ENCODE measurements around the gene RAB38. TPM values are rescaled to one million over a fixed set of nuclear protein-coding genes. Genes with fewer than 3 reads are reported as not detected.
A peak's percentile ranks its signal among the peaks of the same experiment; 100 is the strongest.

Gene RAB38
- total and polyA plus RNA-seq, 4 donors, result 2.3 to 21.7 (median 4.2) TPM

GRCh38 chr11:88089134-88089533 is 86.1 kb downstream of the RAB38 start:
- H3K4me3 ChIP-seq (ENCODE audit: low read depth, low read length), result no peak overlapping the region
- no peaks in the 10 kb centered on the region for H3K4me1 ChIP-seq (ENCODE audit: control insufficient read depth, insufficient read depth, low read length)
- no peak for DNase-seq (ENCODE audit: low read depth in 4 of 6, low spot score in 6 of 6)
- no peak overlapping the region for H3K27ac ChIP-seq (ENCODE audit: low read depth, low read length)
- WGBS (ENCODE audit: insufficient coverage), result 50% methylated on average over 1 of the region's 1 CpG
- H3K9me3 ChIP-seq (ENCODE audit: control insufficient read depth, insufficient read depth, low read length), result no peaks in the 10 kb centered on the region
- H3K27me3 ChIP-seq (ENCODE audit: control insufficient read depth, insufficient read depth, low read length), result no peaks in the 10 kb centered on the region
- H3K36me3 ChIP-seq (ENCODE audit: control insufficient read depth, insufficient read depth, low read length), result no peaks in the 10 kb centered on the region

GRCh38 chr11:88087337-88087736 is 87.9 kb downstream of the RAB38 start:
- Histone ChIP-seq H3K36me3 (ENCODE audit: control insufficient read depth, insufficient read depth, low read length) (no peaks in the 10 kb centered on the region), H3K4me3 (ENCODE audit: low read depth, low read length) (no peak overlapping the region), H3K4me1 (ENCODE audit: control insufficient read depth, insufficient read depth, low read length) (no peaks in the 10 kb centered on the region), H3K27me3 (ENCODE audit: control insufficient read depth, insufficient read depth, low read length) (no peaks in the 10 kb centered on the region), H3K27ac (ENCODE audit: low read depth, low read length) (no peak overlapping the region), H3K9me3 (ENCODE audit: control insufficient read depth, insufficient read depth, low read length) (no peaks in the 10 kb centered on the region)
- DNase-seq (ENCODE audit: low read depth in 4 of 6, low spot score in 6 of 6), result peak in 1 of 6 donors; percentile 62
- 66% methylated on average over 3 of the region's 3 CpGs for WGBS (ENCODE audit: insufficient coverage)

- no peaks in the 10 kb centered on the region for H3K36me3 ChIP-seq (ENCODE audit: control insufficient read depth, insufficient read depth, low read length)
- H3K27me3 ChIP-seq (ENCODE audit: control insufficient read depth, insufficient read depth, low read length), result no peaks in the 10 kb centered on the region
- H3K27ac ChIP-seq (ENCODE audit: low read depth, low read length), result no peak overlapping the region
- no peak overlapping the region for H3K4me3 ChIP-seq (ENCODE audit: low read depth, low read length)
- H3K9me3 ChIP-seq (ENCODE audit: control insufficient read depth, insufficient read depth, low read length), result no peaks in the 10 kb centered on the region
- WGBS (ENCODE audit: insufficient coverage), result 100% methylated on average over 1 of the region's 2 CpGs
- DNase-seq (ENCODE audit: low read depth in 4 of 6, low spot score in 6 of 6), result no peak
- no peaks in the 10 kb centered on the region for H3K4me1 ChIP-seq (ENCODE audit: control insufficient read depth, insufficient read depth, low read length)
Measured at GRCh38 chr11:88086297-88086696, 88.9 kb downstream of the RAB38 start.

GRCh38 chr11:88070437-88070836 is 104.8 kb downstream of the RAB38 start:
- no CpG with 5 or more reads among the region's 1 CpG for WGBS (ENCODE audit: insufficient coverage)
- Histone ChIP-seq H3K27ac (ENCODE audit: low read depth, low read length) (no peak overlapping the region), H3K36me3 (ENCODE audit: control insufficient read depth, insufficient read depth, low read length) (no peaks in the 10 kb centered on the region), H3K4me3 (ENCODE audit: low read depth, low read length) (no peak overlapping the region), H3K27me3 (ENCODE audit: control insufficient read depth, insufficient read depth, low read length) (no peaks in the 10 kb centered on the region), H3K4me1 (ENCODE audit: control insufficient read depth, insufficient read depth, low read length) (no peaks in the 10 kb centered on the region), H3K9me3 (ENCODE audit: control insufficient read depth, insufficient read depth, low read length) (no peaks in the 10 kb centered on the region)
- DNase-seq (ENCODE audit: low read depth in 4 of 6, low spot score in 6 of 6), result no peak

GRCh38 chr11:88068848-88069554 is 106.2 kb downstream of the RAB38 start:
- H3K36me3 ChIP-seq (ENCODE audit: control insufficient read depth, insufficient read depth, low read length), result no peaks in the 10 kb centered on the region
- no peaks in the 10 kb centered on the region for H3K27me3 ChIP-seq (ENCODE audit: control insufficient read depth, insufficient read depth, low read length)
- no peak for DNase-seq (ENCODE audit: low read depth in 4 of 6, low spot score in 6 of 6)
- WGBS (ENCODE audit: insufficient coverage), result 95% methylated on average over 23 of the region's 27 CpGs
- H3K27ac ChIP-seq (ENCODE audit: low read depth, low read length), result no peak overlapping the region
- no peak overlapping the region for H3K4me3 ChIP-seq (ENCODE audit: low read depth, low read length)
- no peaks in the 10 kb centered on the region for H3K9me3 ChIP-seq (ENCODE audit: control insufficient read depth, insufficient read depth, low read length)
- H3K4me1 ChIP-seq (ENCODE audit: control insufficient read depth, insufficient read depth, low read length), result no peaks in the 10 kb centered on the region

- no CpG with 5 or more reads among the region's 2 CpGs for WGBS (ENCODE audit: insufficient coverage)
- DNase-seq (ENCODE audit: low read depth in 4 of 6, low spot score in 6 of 6), result no peak
- no peak overlapping the region for H3K27ac ChIP-seq (ENCODE audit: low read depth, low read length)
Measured at GRCh38 chr11:88066090-88066489, 109.2 kb downstream of the RAB38 start.

GRCh38 chr11:88064097-88064705 is 111.0 kb downstream of the RAB38 start:
- Histone ChIP-seq H3K27me3 (ENCODE audit: control insufficient read depth, insufficient read depth, low read length) (no peaks in the 10 kb centered on the region), H3K4me1 (ENCODE audit: control insufficient read depth, insufficient read depth, low read length) (no peaks in the 10 kb centered on the region), H3K4me3 (ENCODE audit: low read depth, low read length) (no peak overlapping the region), H3K27ac (ENCODE audit: low read depth, low read length) (no peak overlapping the region), H3K9me3 (ENCODE audit: control insufficient read depth, insufficient read depth, low read length) (no peaks in the 10 kb centered on the region), H3K36me3 (ENCODE audit: control insufficient read depth, insufficient read depth, low read length) (no peaks in the 10 kb centered on the region)
- no peak for DNase-seq (ENCODE audit: low read depth in 4 of 6, low spot score in 6 of 6)
- WGBS (ENCODE audit: insufficient coverage), result no CpG with 5 or more reads among the region's 2 CpGs

More at GRCh38 chr11:88066090-88066489, 109.2 kb downstream of the RAB38 start:
- Histone ChIP-seq H3K27me3 (ENCODE audit: control insufficient read depth, insufficient read depth, low read length) (no peaks in the 10 kb centered on the region), H3K9me3 (ENCODE audit: control insufficient read depth, insufficient read depth, low read length) (no peaks in the 10 kb centered on the region), H3K36me3 (ENCODE audit: control insufficient read depth, insufficient read depth, low read length) (no peaks in the 10 kb centered on the region), H3K4me3 (ENCODE audit: low read depth, low read length) (no peak overlapping the region), H3K4me1 (ENCODE audit: control insufficient read depth, insufficient read depth, low read length) (no peaks in the 10 kb centered on the region)

Small RNAs within 50 kb of the gene (small RNA-seq; reads per million reads assigned to genes)
- not detected for gene MIR3166 (ENCODE audit: low replicate concordance)
- not detected for gene RF00019 (ENCODE audit: low replicate concordance)

Other genes with a start within 250 kb of the RAB38 start
- 100 to 1,000 TPM in 1 of 2 donors, 10 to 100 TPM in 1; 70.6 to 124 TPM for gene CTSC, start 162.3 kb upstream of the RAB38 start, total RNA-seq
- gene CTSC, start 162.3 kb upstream of the RAB38 start, polyA plus RNA-seq (ENCODE audit: insufficient read length in 2 of 2), result 10 to 100 TPM; 36.3 to 45.0 TPM